GM12801 (cell line): ENCODE results near the gene SACS.

Source experiments
- TF ChIP-seq, protein P1 (sequence below): IDR thresholded peaks from one replicate; pipeline ENCODE4 v1.5.1; 2011; ENCODE audit warnings: control low read depth; ENCODE audit not compliant: insufficient read length; ENCODE audit errors: extremely low read depth

The SACS gene

DNA sequence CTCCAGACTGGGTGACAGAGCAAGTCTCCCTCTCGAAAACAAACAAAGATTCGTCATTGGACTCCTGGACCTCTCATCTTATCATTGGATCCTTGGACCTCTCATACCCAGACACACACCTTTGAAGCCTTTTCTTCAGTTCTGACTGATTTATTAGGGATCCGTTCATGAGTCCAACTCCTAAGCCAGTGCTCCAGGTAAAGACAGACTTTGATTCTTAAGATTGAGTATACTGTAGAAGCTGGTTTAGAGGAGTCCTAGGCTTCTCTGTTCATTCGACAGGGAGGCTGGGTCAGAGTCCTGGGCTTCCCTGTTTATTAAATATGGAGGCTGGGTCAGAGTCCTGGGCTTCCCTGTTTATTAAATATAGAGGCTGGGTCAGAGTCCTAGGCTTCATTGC is 38.7 kb downstream of the SACS start:
- TF ChIP-seq, protein P1, sequence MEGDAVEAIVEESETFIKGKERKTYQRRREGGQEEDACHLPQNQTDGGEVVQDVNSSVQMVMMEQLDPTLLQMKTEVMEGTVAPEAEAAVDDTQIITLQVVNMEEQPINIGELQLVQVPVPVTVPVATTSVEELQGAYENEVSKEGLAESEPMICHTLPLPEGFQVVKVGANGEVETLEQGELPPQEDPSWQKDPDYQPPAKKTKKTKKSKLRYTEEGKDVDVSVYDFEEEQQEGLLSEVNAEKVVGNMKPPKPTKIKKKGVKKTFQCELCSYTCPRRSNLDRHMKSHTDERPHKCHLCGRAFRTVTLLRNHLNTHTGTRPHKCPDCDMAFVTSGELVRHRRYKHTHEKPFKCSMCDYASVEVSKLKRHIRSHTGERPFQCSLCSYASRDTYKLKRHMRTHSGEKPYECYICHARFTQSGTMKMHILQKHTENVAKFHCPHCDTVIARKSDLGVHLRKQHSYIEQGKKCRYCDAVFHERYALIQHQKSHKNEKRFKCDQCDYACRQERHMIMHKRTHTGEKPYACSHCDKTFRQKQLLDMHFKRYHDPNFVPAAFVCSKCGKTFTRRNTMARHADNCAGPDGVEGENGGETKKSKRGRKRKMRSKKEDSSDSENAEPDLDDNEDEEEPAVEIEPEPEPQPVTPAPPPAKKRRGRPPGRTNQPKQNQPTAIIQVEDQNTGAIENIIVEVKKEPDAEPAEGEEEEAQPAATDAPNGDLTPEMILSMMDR, result no peak

DNA sequence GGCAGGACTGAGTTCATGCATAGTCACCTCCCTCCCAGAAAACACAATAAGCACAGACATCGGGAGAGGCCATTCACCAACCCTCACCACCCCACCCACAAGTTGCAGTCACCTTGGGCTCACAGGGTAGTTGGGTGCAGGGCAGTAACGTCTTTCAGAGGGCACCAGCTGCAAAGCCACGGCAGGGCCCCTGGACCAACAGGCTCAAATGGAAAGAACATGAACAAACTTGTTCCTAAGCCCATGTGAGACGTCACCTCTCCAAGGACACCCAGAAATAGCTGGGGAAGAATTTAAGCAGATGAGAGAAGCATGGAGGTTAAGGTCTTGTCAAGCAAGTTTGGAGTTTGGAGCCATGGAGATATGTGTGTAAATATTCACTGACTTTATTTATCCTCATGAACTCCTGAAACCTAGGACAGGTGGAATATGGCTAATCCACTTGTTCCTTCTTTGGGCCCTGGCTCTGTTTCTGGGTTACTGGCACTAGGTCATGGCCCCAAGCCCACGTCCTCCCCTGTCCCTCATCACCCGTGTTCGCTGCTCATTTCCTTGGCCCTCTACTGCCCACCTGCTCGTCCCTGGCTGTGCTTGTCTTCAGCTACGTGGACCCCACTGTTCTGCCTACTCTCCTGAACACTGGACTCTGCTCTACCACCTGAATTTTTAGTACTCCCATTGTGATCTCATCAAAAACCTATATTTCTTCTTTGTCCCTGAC is 40.4 kb downstream of the SACS start:
- TF ChIP-seq, protein P1, result no peak

DNA sequence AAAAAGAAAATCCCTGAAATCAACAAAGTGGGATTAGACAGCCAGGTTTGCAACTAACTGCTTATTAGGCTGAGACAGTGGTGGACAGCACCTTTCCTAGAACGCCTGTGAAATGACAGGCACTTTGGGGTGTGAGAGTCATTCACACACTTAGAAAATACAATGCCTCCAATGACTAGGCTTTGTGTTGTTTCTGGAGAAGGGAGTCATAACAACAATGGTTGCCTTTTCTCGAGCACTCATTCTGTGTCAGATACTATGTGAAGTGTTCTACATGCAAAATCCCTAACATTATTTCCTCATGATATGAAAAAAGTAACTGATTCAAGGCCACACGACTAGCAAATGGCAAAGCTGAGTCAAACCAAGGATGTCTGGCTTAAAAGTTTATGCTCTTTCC is 41.2 kb downstream of the SACS start:
- TF ChIP-seq, protein P1, result no peak

DNA sequence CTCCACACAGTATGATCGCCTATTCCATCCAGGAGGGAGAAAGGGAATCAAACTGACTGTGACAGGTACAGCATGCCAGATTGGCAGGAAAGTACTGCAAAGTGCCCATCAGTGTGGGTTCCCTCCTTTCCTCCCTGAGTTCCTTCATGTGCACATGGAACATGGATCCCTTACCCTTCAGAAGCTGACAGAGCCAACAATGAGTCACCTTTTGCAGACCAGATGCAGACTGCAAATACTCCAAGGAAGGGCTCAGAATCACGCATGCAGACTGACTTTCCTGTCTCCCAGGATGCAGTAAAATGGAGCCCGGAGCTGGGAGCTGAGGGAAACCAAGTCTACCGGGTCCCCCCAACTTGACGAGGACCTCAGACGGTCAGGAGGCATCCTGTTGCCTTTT is 41.8 kb downstream of the SACS start:
- TF ChIP-seq, protein P1, result no peak

DNA sequence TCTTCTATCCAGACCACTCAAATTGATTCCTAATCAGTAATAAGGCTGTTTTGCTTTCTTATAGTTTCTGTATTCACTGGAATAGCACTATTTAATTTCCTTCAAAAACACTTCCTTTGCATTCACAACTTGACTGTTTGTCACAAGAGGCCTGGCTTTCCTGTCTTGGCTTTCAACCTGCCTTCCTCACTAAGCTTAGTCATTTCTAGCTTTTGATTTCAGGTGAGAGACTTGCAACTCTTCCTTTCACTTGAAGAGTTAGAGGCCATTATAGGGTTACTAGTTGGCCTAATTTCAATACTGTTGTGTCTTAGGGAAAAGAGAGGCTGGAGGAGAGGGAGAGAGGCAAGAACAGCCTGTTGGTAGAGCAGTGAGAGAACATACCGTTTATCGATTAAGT is 47.0 kb downstream of the SACS start:
- TF ChIP-seq, protein P1, result no peak

DNA sequence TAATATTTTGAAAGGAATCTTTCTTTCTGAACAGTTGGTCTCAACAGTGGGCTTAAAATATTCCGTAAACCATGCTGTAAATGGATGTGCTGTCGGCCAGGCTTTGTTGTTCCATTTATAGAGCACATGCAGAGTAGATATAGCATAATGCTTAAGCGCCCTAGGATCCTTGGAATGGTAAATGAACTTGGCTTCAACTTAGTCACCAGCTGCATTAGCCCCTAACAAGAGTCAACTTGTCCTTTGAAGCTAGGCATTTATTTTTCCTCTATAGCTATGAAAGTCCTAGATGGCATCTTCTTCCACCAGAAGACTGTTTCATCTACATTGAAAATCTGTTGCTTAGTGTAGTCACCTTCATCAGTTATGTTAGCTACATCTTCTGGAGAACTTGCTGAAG is 47.6 kb downstream of the SACS start:
- TF ChIP-seq, protein P1, result no peak

DNA sequence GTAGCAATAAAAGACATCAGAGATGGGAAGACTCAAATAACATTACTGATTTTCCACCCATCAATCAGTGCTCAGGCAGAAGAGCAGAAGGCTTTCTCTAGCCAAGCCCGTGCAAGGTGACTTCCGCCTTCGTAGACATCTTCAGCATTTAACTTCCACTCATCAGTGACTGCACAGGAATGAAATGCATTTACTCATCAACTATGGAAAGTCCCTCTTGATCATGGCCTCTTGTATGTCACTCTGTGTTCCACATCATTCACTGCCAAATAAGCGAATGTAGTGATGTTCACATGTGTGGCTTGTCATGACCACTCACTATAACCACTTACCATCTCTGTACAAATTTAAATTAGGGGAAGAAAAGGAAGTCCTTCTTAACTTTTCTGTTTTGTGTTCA is 49.4 kb downstream of the SACS start:
- TF ChIP-seq, protein P1, result no peak
